DOHH2 (cell line): ENCODE data around the gene IL19.

Source experiments
- EZH2phosphoT487 ChIP-seq: fragments of 200-600 bp; sonication (generic); IDR thresholded peaks from 2 replicates; pipeline ENCODE4 v1.6.1; 2017; ENCODE audit warnings: borderline replicate concordance, mild to moderate bottlenecking, antibody characterized with exemption, low read length, moderate library complexity, mixed read lengths
- TF ChIP-seq, protein P1 (sequence below): fragments of 200-600 bp; sonication (generic); IDR thresholded peaks from one replicate; pipeline ENCODE4 v1.5.1; 2014; ENCODE audit warnings: antibody characterized with exemption, mild to moderate bottlenecking, low read depth, low read length; ENCODE audit not compliant: poor library complexity, severe bottlenecking

GRCh38 chr1:206847946-206848345 lies 77.4 kb downstream of the IL19 start:
- no peak for TF ChIP-seq EZH2phosphoT487
- TF ChIP-seq, protein P1, sequence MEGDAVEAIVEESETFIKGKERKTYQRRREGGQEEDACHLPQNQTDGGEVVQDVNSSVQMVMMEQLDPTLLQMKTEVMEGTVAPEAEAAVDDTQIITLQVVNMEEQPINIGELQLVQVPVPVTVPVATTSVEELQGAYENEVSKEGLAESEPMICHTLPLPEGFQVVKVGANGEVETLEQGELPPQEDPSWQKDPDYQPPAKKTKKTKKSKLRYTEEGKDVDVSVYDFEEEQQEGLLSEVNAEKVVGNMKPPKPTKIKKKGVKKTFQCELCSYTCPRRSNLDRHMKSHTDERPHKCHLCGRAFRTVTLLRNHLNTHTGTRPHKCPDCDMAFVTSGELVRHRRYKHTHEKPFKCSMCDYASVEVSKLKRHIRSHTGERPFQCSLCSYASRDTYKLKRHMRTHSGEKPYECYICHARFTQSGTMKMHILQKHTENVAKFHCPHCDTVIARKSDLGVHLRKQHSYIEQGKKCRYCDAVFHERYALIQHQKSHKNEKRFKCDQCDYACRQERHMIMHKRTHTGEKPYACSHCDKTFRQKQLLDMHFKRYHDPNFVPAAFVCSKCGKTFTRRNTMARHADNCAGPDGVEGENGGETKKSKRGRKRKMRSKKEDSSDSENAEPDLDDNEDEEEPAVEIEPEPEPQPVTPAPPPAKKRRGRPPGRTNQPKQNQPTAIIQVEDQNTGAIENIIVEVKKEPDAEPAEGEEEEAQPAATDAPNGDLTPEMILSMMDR, result no peak
